Thyroid gland (tissue), 4 donors: Measurements from ENCODE around the gene NLGN1. TPM values are rescaled to one million over a fixed set of nuclear protein-coding genes. Genes with fewer than 3 reads are reported as not detected.
A peak's percentile ranks its signal among the peaks of the same experiment; 100 is the strongest.

Source experiments
- DNase-seq, 2 donors: peaks; one replicate each; pipeline ENCODE4 v3.0.0-alpha.2; 2019
- H3K27ac ChIP-seq, 3 donors: fragments of 200-600 bp; sonication (generic); 1 replicate in 2 of 3; 2 replicates in 1 of 3; pipeline ENCODE4 v1.5.1; 2016 to 2019; ENCODE audit warnings: mild to moderate bottlenecking in 1 of 3, moderate library complexity in 1 of 3
- H3K27me3 ChIP-seq: fragments of 200-600 bp; sonication (generic); one replicate; pipeline ENCODE4 v1.5.1; 2019
- H3K36me3 ChIP-seq, 2 donors: fragments of 200-600 bp; sonication (generic); one replicate each; pipeline ENCODE4 v1.5.1; 2016 to 2019
- H3K4me1 ChIP-seq, 2 donors: fragments of 200-600 bp; sonication (generic); one replicate each; pipeline ENCODE4 v1.5.1; 2017 to 2019
- H3K4me3 ChIP-seq, 3 donors: fragments of 200-600 bp; sonication (generic); replicated peaks in 1 of 3; 1 replicate in 2 of 3; 2 replicates in 1 of 3; pipeline ENCODE4 v1.5.1; 2016; ENCODE audit warnings: mild to moderate bottlenecking in 1 of 3
- H3K9me3 ChIP-seq: fragments of 200-600 bp; sonication (generic); one replicate; pipeline ENCODE4 v1.5.1; 2017
- POLR2A ChIP-seq, 2 donors: fragments of 450-650 bp; IDR thresholded peaks; one replicate each; pipeline ENCODE4 v1.6.1; 2017; ENCODE audit warnings: antibody characterized with exemption in 2 of 2, mild to moderate bottlenecking in 2 of 2, moderate library complexity in 1 of 2
- WGBS, 2 donors: methylation state at CpG; one replicate each; pipeline ENCODE4 v1.1.5; 2017; 5-methylcytosine and 5-hydroxymethylcytosine counted together
- intact Hi-C: fragments of 100-400 bp; cut with DNase I; formaldehyde crosslinking; loops from one replicate; pipeline ENCODE4 v1.15.1; 2023
- total RNA-seq, 4 donors: library from RNA; depleted of rRNA; stranded (reverse); fragments of >200 nt; gene quantifications; one replicate each; pipeline ENCODE4 v1.2.3, GENCODE V29; 2016
- TF ChIP-seq, protein P1 (sequence below), 6 experiments: fragments of 200-600 bp in 3 of 6; fragments of 450-650 bp in 3 of 6; sonication (generic) in 3 of 6; IDR thresholded peaks; one replicate each; pipeline ENCODE4 v1.5.1; 2016 to 2019; ENCODE audit warnings: antibody characterized with exemption in 6 of 6, mild to moderate bottlenecking in 2 of 6, inconsistent platforms in 1 of 6, moderate library complexity in 1 of 6

The NLGN1 gene
- total RNA-seq, 4 donors from 2014 or later: 2.4 to 13.9 (median 2.9) TPM

DNA sequence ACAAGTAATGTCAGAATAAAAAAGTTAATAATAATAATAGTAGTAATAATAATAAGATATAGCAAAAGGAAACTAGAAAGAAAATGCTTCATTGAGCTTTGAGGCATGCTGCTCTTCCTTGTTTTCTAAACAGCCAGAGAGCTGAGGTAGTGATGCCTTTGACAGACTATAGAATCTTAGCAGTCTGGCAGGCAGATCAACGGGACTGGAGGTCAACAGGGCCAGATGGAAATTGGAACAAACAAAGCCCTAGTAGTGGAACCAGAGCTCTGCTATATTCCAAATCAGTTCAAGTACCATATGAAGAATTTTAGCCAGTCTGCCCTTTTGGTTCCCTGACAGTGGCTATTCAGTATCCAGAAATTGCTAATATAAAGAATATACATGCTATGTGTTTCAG, 278.6 kb downstream of the NLGN1 start:
- WGBS, 2 donors: 64 to 66% methylated on average over 1 of the region's 1 CpG
- TF ChIP-seq POLR2A (IDR thresholded peaks at IDR 0.05): no peak
- TF ChIP-seq, protein P1, sequence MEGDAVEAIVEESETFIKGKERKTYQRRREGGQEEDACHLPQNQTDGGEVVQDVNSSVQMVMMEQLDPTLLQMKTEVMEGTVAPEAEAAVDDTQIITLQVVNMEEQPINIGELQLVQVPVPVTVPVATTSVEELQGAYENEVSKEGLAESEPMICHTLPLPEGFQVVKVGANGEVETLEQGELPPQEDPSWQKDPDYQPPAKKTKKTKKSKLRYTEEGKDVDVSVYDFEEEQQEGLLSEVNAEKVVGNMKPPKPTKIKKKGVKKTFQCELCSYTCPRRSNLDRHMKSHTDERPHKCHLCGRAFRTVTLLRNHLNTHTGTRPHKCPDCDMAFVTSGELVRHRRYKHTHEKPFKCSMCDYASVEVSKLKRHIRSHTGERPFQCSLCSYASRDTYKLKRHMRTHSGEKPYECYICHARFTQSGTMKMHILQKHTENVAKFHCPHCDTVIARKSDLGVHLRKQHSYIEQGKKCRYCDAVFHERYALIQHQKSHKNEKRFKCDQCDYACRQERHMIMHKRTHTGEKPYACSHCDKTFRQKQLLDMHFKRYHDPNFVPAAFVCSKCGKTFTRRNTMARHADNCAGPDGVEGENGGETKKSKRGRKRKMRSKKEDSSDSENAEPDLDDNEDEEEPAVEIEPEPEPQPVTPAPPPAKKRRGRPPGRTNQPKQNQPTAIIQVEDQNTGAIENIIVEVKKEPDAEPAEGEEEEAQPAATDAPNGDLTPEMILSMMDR (IDR thresholded peaks at IDR 0.05): no peak
- Histone ChIP-seq H3K36me3 (no peaks in the 10 kb centered on the region), H3K27me3 (no peaks in the 10 kb centered on the region), H3K27ac (no peak overlapping the region), H3K4me3 (no peak overlapping the region), H3K9me3 (no peaks in the 10 kb centered on the region), H3K4me1 (no peaks in the 10 kb centered on the region)
- intact Hi-C loops: no loop called here
- DNase-seq: no peak

DNA sequence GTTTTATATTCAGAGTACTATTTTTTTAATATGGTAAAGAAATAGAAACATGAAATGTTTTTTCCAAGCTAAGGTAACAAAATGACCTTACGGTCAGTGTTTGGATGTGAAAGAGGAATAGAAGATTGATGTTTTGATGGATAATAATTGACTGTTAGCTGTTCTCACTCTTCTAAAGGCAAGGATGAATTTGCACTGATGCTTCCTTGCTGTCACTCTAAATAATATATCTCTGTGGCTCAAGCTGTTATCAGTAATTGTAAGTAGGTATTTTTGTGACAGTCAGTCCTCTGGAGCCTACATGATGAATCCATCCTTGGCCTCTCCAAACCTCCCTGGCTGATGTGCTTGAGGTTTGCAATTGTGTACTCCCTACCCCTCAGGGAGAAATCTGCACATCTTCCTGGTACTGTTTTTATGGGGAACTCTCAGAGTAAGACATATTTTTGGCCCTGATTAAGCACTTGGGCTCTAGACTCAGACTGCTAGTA, 283.7 kb downstream of the NLGN1 start:
- intact Hi-C loops: no loop called here
- H3K27ac ChIP-seq: no peak overlapping the region
- 94 to 96% methylated on average over 1 of the region's 1 CpG for WGBS, 2 donors

DNA sequence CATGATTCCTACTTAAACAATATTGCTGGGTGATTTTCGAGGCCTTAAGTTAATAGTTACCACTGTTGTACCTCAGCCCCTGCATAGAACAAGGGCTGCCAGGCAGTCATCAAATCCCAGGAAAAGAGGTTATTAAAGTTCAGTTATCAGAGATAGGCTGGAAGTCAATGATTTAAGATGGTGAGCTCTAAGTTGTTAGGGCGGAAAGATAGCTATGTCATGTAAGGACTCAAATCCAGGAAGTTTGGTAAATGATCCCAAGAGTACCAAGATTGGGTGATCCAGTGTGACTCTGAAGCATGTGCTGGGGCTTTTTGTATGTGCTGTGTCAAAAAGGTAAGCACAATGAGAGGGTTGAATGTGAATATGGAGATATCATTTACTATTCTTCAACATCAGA, 287.9 kb downstream of the NLGN1 start:
- WGBS, 2 donors: 92 to 98% methylated on average over 2 of the region's 2 CpGs
- no peaks in the 10 kb centered on the region for H3K36me3 ChIP-seq
- H3K27me3 ChIP-seq: no peaks in the 10 kb centered on the region
- no peaks in the 10 kb centered on the region for H3K4me1 ChIP-seq
- TF ChIP-seq, protein P1 (IDR thresholded peaks at IDR 0.05): no peak
- no peak for TF ChIP-seq POLR2A (IDR thresholded peaks at IDR 0.05)
- H3K27ac ChIP-seq: no peak overlapping the region
- intact Hi-C loops: no loop called here
- no peak for DNase-seq
- no peak overlapping the region for H3K4me3 ChIP-seq
- no peaks in the 10 kb centered on the region for H3K9me3 ChIP-seq

More for the DNA sequence above, 283.7 kb downstream of the NLGN1 start:
- Histone ChIP-seq H3K27me3 (no peaks in the 10 kb centered on the region), H3K36me3 (no peaks in the 10 kb centered on the region), H3K4me1 (no peaks in the 10 kb centered on the region), H3K9me3 (no peaks in the 10 kb centered on the region), H3K4me3 (no peak overlapping the region)
- TF ChIP-seq, protein P1 (IDR thresholded peaks at IDR 0.05): no peak
- no peak for TF ChIP-seq POLR2A (IDR thresholded peaks at IDR 0.05)
- DNase-seq: no peak

DNA sequence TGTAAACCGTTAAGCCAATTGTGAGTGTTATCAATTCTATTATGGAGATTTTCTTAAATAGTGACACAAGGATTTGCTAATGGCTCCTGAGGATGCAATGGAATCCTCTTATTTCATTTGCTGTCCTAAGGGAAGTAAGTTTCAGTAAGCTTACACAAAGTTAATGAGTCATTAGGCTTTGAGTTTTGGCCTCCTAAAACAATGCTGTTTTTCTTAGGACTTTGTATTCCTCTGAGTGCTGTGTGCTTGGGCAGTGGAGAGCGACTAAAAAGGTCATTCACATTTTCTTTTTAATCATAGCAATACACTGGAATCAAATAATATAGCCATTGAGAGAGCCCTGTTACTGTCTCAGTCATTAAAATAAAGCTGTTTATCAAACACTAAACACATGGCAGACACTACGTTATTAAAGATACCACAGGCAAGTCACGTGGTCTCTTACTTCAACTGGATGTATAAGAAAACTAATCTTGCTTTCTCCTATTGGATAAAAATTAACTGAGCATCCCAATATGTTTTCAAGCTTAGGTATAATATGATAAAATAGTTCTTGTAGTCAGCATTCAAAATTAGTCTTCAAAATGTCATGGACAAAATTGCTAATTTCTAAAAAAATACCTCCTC, 290.8 kb downstream of the NLGN1 start:
- Histone ChIP-seq H3K4me1 (no peaks in the 10 kb centered on the region), H3K27me3 (no peaks in the 10 kb centered on the region), H3K9me3 (no peaks in the 10 kb centered on the region), H3K36me3 (no peaks in the 10 kb centered on the region), H3K4me3 (no peak overlapping the region), H3K27ac (no peak overlapping the region)
- peak in 1 of 2 donors; percentile 1 for DNase-seq
- intact Hi-C loops: no loop called here
- TF ChIP-seq, protein P1 (IDR thresholded peaks at IDR 0.05): no peak
- WGBS, 2 donors: 64 to 73% methylated on average over 4 of the region's 4 CpGs

DNA sequence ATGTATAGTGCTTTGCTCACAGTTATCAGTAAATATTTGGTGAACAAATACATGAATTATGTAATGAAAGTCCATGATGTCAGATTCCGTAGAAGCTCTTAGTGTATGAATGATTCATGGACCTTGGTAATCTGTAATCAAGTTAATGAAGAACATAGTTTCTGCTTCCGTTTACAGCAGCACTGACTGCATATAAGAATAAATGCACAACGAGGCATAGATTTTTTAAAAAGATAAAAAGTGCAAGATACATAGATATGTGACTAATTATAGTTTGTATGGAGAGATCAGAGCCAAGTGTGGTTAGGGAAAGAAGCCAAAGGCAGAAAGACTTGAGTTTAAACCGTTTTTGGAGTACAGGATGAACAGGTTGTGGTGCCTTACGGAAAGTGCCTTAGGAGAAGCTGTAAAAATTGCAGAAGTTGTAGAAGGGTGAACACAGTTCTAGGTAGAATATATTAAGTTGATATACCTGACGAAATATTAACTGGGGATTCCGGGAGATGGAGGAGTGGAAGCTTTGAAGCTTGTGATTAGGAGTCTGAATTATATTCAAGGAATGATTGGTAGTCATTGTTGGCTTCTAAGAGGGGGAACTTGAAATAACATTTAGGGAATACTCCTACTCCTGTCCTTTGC, 293.1 kb downstream of the NLGN1 start:
- 77 to 78% methylated on average over 7 of the region's 7 CpGs for WGBS, 2 donors
- Histone ChIP-seq H3K4me1 (no peaks in the 10 kb centered on the region), H3K36me3 (no peaks in the 10 kb centered on the region), H3K4me3 (no peak overlapping the region), H3K27ac (no peak overlapping the region), H3K27me3 (no peaks in the 10 kb centered on the region), H3K9me3 (no peaks in the 10 kb centered on the region)
- no peak for DNase-seq
- TF ChIP-seq, protein P1 (IDR thresholded peaks at IDR 0.05): no peak
- intact Hi-C loops: no loop called here
